ENCODE results near the gene CHD9. TPM values are rescaled to one million over a fixed set of nuclear protein-coding genes. Genes with fewer than 3 reads are reported as not detected.

Gene CHD9
- total and polyA plus RNA-seq, 4 donors: 6.2 to 46.6 (median 32.5) TPM

GRCh38 chr16:53094013-53094630 lies 39.3 kb downstream of the CHD9 start:
- Histone ChIP-seq H3K27ac (ENCODE audit: low read depth in 1 of 2, low read length in 2 of 2) (peak overlapping the region; percentile 0 to 22), H3K9ac (ENCODE audit: low read depth in 1 of 2, low read length in 2 of 2) (no peak overlapping the region), H3K27me3 (ENCODE audit: control insufficient read depth in 4 of 4, insufficient read depth in 4 of 4, low read length in 3 of 4) (no peaks in the 10 kb centered on the region), H3K4me3 (ENCODE audit: low read depth in 1 of 3, low read length in 3 of 3) (no peak overlapping the region), H3K4me1 (ENCODE audit: control insufficient read depth in 4 of 4, insufficient read depth in 4 of 4, low read length in 3 of 4) (peaks cover 13 to 48% (median 35%) of the 10 kb centered on the region in 4 donors), H3K36me3 (ENCODE audit: control insufficient read depth in 4 of 4, insufficient read depth in 3 of 4, low read depth in 1 of 4, low read length in 3 of 4) (no peaks in the 10 kb centered on the region), H3K9me3 (ENCODE audit: control insufficient read depth in 4 of 4, low read length in 3 of 4) (no peaks in the 10 kb centered on the region)
- TF ChIP-seq CTCF (IDR thresholded peaks at IDR 0.05; ENCODE audit: low read depth, low read length, missing input control): no peak
- TF ChIP-seq JUND (IDR thresholded peaks at IDR 0.05): no peak
- TF ChIP-seq GABPA (IDR thresholded peaks at IDR 0.05 in 1 of 2, conservative IDR thresholded peaks at IDR 0.05 in 1 of 2): no peak
- TF ChIP-seq RAD21 (IDR thresholded peaks at IDR 0.05): no peak
- TF ChIP-seq TAF1 (conservative IDR thresholded peaks at IDR 0.05): no peak
- no peak for TF ChIP-seq REST (IDR thresholded peaks at IDR 0.05)
- TF ChIP-seq MAX (IDR thresholded peaks at IDR 0.05): no peak
- no peak for TF ChIP-seq SP1 (IDR thresholded peaks at IDR 0.05)
- no peak for DNase-seq (ENCODE audit: low spot score)
- 64% methylated on average over 10 of the region's 10 CpGs for WGBS

- no peaks in the 10 kb centered on the region for H3K9me3 ChIP-seq (ENCODE audit: control insufficient read depth in 4 of 4, low read length in 3 of 4)
- WGBS: 66% methylated on average over 4 of the region's 4 CpGs
- H3K4me3 ChIP-seq (ENCODE audit: low read depth in 1 of 3, low read length in 3 of 3): no peak overlapping the region
- H3K4me1 ChIP-seq (ENCODE audit: control insufficient read depth in 4 of 4, insufficient read depth in 4 of 4, low read length in 3 of 4): peaks cover 5 to 30% (median 17%) of the 10 kb centered on the region in 4 donors
- DNase-seq (ENCODE audit: low spot score): no peak
- no peaks in the 10 kb centered on the region for H3K36me3 ChIP-seq (ENCODE audit: control insufficient read depth in 4 of 4, insufficient read depth in 3 of 4, low read depth in 1 of 4, low read length in 3 of 4)
- no peak overlapping the region for H3K9ac ChIP-seq (ENCODE audit: low read depth in 1 of 2, low read length in 2 of 2)
- no peak overlapping the region for H3K27ac ChIP-seq (ENCODE audit: low read depth in 1 of 2, low read length in 2 of 2)
- H3K27me3 ChIP-seq (ENCODE audit: control insufficient read depth in 4 of 4, insufficient read depth in 4 of 4, low read length in 3 of 4): no peaks in the 10 kb centered on the region
- no peak for TF ChIP-seq HNF4G (IDR thresholded peaks at IDR 0.05)
- no peak for TF ChIP-seq MAX (IDR thresholded peaks at IDR 0.05)
- TF ChIP-seq ATF3 (IDR thresholded peaks at IDR 0.05): no peak
- TF ChIP-seq EGR1 (IDR thresholded peaks at IDR 0.05; ENCODE audit: low read depth in 2 of 2): no peak
- no peak for TF ChIP-seq SP1 (IDR thresholded peaks at IDR 0.05)
- TF ChIP-seq FOXA1 (IDR thresholded peaks at IDR 0.05): no peak
- no peak for TF ChIP-seq RXRA (IDR thresholded peaks at IDR 0.05)
- no peak for TF ChIP-seq YY1 (IDR thresholded peaks at IDR 0.05)
- no peak for TF ChIP-seq REST (IDR thresholded peaks at IDR 0.05)
- TF ChIP-seq TAF1 (conservative IDR thresholded peaks at IDR 0.05): no peak
- no peak for TF ChIP-seq NR2F2 (IDR thresholded peaks at IDR 0.05)
- TF ChIP-seq ZBTB33 (IDR thresholded peaks at IDR 0.05): no peak
- no peak for TF ChIP-seq CTCF (IDR thresholded peaks at IDR 0.05; ENCODE audit: low read depth, low read length, missing input control)
- TF ChIP-seq JUND (IDR thresholded peaks at IDR 0.05): no peak
- TF ChIP-seq RAD21 (IDR thresholded peaks at IDR 0.05): no peak
Measured at GRCh38 chr16:53097190-53097589, 42.4 kb downstream of the CHD9 start.

Data from liver (tissue), 9 donors.